HG02571 (cell line): ENCODE data around the gene REG4.
"Not testable (repeated sequence)": the region's sequence is repeated elsewhere in the genome, so short reads cannot be mapped to it uniquely, and the experiment has no call there.

Source experiments
- ATAC-seq: cut with Tn5 transposase; IDR thresholded peaks from one replicate; pipeline ENCODE4 v1.9.1; 2021; ENCODE audit warnings: mild to moderate bottlenecking, moderate library complexity; ENCODE audit not compliant: unreplicated experiment

Gene REG4

GRCh38 chr1:119808491-119808890 is 2.8 kb downstream of the REG4 start:
- ATAC-seq = no peak

DNA sequence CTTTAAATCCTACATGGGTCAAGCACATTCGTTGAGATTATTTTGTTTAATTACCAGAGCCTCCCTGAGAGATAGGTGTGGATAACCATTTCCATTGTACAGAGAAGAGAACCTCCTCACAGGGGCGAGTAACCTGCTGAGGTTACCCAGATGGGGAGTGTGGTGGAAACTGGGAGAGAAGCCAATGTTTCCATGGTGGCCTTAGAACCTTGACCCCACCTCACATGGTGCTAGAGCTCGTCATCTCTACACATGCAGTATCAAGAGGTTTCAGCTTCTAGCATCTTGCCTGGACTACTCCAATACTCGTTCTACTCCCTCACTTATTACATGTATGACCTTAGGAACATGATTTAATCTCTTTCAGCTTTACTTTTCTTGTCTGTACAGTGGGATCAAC is 4.8 kb downstream of the REG4 start:
- ATAC-seq = no peak

DNA sequence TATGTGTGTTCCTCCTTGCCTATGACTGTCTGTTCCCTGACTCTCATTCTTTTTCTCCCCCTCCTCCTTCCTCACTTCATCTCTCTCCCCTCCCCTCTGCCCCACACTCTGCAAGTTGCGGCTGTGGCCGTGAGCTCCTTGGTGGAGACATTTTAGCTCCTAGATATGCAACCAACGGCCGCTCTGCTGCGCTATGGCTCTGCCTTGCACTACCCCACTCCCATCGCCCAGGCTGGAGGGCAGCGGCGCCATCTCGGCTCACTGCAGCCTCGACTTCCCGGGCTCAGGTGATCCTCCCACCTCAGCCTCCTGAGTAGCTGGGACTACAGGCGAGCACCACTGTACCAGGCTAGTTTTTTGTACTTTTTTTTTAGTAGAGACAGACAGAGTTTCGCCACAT is 5.5 kb downstream of the REG4 start:
- no peak for ATAC-seq

DNA sequence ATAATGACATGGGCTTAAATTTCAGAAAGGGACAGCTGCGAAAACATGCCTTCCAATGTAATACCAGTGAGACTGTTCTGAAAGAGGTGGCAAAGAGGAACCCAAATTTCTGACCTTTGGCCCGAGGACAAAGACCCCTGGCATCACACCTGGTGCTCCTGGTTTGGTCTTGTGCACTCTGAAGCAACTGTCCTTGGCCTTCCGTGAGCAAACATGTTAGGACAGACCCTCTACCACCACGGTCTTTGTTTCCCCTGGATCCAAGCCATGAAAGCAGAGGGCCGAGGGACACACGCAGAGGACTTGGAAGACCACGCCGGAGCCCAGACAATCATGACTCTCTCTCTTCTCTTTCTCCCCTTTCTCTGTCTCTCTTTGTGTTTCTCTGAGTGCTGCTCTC is 6.0 kb downstream of the REG4 start:
- ATAC-seq = no peak

GRCh38 chr1:119799599-119800177 is 11.6 kb downstream of the REG4 start:
- ATAC-seq = no peak

DNA sequence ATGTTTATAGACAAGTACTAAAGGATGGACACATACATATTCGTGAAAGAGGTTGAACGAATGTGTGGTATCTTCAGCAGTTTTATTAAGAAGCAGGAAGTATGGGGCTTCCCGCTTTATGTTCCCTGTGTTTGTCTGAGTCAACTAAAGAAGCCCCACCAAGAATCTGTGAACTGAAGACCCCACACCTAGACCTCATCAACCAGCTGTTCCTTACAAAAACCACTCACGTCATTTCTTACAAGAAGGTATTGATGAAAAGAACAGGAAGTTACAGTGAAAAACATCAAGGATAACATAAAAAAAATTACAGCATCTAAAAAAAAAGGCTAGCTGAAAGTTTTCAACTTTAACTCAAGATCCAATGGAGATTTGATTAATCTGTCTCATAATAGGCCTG is 12.3 kb downstream of the REG4 start:
- no peak for ATAC-seq

- ATAC-seq = no peak
Measured at GRCh38 chr1:119797606-119798005, 13.7 kb downstream of the REG4 start.

GRCh38 chr1:119797162-119797561 is 14.1 kb downstream of the REG4 start:
- no peak for ATAC-seq

GRCh38 chr1:119795261-119796200 is 15.7 kb downstream of the REG4 start:
- ATAC-seq = no peak

GRCh38 chr1:119794876-119795240 is 16.4 kb downstream of the REG4 start:
- no peak for ATAC-seq

- no peak for ATAC-seq
Measured at GRCh38 chr1:119794230-119794875, 16.9 kb downstream of the REG4 start.

GRCh38 chr1:119791377-119791776 is 19.9 kb downstream of the REG4 start:
- ATAC-seq = no peak

DNA sequence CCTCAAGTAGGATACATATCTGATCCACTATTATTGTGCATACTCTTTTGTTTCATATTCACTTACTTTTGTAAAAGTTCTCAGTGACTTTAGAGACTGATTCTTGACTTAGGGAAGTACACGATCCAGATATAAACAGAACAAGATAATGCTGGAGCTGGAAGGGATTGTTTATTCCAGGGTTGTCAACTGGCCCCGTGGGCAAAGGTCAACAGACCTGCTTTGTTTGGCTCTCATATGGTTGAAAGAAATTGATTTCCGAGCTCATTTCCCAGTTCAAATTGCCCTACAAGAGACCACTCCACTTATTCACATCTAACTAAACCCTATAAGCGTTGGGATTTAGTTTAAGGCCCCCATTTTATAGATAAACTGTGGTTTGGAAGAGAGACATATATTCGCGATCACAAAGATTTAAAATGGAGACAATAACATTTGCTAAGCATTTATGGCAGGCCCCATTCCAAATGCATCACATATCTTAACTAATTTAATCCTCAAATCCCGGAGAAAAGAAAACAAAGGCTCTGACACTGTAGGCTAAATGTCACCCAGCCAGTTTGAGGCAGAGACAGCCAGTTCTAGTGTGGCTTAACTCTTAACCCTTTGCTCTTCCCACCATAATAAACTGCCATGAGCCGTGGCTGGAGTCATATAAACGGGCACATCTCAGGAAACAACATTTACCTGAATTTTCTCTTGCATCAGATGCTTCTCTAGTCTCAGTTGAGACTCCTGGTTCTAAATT is 20.6 kb downstream of the REG4 start:
- no peak for ATAC-seq

DNA sequence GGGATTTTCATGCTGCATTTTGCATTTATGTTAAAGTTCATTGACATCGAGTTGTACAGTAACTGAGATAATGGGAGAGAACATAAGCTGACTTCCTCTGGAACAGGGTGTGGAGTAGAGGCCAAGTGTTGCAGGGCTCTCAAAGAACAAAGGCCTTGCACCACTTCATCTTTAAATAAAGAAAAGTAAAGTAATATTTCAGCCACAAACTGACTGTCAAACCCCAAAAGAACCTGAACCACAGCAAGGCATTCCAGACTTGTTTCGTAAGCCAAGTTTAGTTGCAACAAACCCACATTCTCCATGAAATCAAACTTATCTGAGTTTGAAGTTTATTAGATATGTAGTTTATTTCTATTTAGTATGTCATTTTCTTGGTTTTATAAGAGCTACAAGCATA is 23.5 kb downstream of the REG4 start:
- ATAC-seq = no peak

- not testable (repeated sequence) for ATAC-seq
Measured at GRCh38 chr1:119786473-119787050, 24.7 kb downstream of the REG4 start.

DNA sequence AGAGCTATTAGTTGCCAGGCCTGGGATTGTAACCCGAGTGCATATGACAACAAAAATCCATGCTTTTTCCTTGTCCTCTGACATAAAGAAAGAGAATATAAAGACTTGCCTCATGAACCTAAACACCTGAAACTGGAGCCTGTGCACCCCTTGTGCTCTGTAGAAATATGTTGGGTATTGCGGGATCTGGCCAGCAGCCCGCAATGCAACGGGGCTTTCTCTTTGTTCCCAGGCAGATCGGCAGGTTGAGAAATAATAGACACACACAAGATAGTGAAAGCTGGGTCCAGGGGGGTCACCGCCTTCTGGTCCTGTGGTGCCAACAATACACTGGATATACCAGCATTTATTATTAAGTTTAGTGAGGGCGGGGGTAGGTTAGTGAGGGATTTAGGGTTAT is 25.2 kb downstream of the REG4 start:
- ATAC-seq = not testable (repeated sequence)

DNA sequence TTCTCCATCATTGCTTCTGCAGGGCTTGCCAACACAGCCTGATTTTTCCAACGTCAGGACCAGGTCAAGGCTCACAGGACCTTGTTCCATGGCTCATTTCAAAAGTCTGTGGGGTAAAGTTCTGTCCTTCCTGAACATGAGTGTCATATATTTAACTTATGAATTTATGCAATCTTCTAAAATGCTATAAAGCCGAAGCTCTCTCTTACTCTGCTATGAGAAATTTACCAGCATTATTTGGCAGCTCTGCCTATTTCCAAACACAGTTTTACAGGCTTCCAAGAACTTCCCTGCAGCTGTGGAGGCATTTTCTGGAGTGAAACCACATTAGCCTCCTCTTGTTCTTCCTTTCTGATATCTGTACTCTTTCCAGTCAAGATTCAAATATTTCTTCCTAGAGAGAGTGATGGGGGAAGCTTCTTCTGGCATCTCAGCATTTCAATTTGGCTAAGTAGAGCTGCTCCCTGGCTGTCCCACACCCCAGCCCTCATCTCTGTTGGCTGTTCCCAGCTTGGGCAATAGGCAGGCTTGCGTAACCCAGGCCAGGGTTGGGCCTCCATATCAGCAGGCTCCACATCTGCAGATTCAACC is 27.0 kb downstream of the REG4 start:
- ATAC-seq = no peak

DNA sequence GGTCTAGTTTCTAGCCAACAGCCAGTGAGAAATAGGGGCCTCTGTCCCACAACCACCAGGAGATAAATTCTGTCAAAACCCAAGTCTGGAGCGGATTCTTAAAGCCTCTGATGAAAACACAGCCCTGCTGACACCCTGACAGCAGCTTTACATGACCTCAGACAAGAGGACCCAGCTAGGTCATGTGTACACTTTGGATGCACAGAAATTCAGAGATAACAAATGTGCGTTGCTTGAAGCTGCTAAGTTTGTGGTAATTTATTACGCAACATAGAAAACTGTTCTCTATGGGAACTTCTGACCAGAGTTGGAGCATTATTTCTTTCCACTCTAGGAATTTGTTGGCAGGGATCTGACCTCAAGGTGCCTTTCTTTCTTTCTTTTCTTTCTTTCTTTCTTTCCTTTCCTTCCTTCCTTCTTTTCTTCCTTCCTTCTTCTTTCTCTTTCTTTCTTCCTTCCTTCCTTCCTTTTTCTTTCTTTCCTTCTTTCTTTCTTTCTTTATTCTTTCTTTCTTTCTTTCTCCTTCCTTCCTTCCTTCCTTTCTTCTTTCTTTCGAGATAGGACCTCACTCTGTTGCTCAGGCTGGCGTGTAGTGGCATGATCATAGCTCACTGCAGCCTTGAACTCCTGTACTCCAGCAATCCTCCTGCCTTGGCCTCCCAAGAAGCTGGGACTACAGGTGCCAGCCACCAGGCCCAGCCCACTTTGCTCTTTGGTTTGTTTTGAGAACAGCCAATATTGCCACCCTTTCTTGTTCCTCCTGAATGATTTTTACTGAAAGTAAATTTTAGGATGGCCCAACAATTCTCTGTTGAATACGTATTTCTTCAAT is 27.7 kb downstream of the REG4 start:
- no peak for ATAC-seq

DNA sequence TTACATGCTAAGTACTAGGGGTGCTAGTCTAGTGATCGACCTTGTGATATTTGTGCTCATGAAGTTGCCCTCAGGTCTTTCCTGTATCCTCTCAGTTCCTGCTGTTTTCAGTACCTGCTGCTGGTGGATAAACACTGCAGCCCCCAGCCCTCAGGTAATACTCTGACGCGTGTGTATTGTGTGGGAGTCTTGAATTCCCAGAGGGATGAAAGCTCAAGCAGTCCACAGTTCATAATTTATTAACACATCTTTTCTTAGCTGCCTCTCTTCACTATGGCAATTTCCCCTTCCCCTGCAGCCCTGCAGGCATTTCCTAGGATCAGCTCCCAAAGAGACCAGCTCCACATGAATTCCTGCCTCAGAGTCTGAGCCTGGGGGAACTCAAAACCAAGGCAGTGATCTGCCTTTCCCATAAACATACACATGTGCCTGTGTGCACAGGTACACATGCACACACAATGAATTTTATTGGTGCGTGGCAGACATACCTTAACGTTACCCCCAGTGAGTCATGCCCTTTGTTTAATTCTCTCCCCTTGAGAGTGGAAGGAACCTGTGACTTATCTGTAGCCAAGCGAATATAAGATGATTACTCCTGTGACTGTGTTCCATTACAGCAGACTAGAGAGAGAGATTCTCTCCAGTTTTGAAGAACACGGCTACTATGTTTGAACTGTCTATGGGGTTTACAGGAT is 28.5 kb downstream of the REG4 start:
- no peak for ATAC-seq
